GM19351 (cell line): ENCODE measurements around the gene TIMM17A.
"Not testable (repeated sequence)": the region's sequence is repeated elsewhere in the genome, so short reads cannot be mapped to it uniquely, and the experiment has no call there.

ENCODE experiments used
- ATAC-seq: cut with Tn5 transposase; IDR thresholded peaks from one replicate; pipeline ENCODE4 v1.9.1; 2021; ENCODE audit warnings: mild to moderate bottlenecking, moderate library complexity; ENCODE audit not compliant: unreplicated experiment

Gene TIMM17A

GRCh38 chr1:202014060-202014459 is 58.8 kb downstream of the TIMM17A start:
- ATAC-seq: no peak

GRCh38 chr1:202014915-202015661 is 59.8 kb downstream of the TIMM17A start:
- no peak for ATAC-seq

- ATAC-seq: no peak
Observed at GRCh38 chr1:202015662-202015937, 60.3 kb downstream of the TIMM17A start.

DNA sequence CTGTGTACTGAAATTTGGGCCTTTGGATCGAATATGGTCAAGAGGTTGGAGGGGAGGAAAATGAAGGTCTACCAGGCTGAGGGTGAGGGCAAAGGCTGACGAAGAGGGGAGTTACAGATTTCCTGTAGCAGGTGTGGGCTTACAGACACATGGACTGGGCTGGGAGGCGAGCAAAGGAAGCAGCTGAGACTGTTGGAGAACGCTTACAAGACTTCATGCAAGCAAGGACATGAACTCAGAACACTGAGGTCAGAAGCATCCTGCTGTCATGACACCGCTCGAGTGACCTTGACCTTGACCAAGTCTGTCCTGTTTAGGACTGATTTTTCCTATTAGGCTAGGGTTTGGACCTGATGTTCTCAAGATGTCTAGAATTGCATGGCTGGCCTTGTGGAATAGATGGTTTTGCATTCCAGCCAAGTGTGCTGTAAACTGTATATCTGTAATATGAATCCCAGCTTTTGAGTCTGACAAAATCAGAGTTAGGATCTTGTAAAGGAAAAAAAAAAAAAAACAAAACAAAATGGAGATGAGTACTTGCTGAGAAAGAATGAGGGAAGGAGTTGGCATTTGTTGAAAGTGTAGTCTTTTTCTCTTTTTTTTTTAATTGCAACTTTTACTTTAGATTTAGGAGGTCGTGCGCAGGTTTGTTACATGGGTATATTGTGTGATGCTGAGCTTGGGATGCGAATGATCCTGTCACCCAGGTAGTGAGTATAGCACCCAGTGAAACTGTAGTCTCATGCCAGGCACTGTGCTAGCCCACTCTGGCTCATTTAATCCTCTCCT is 60.9 kb downstream of the TIMM17A start:
- ATAC-seq: no peak

DNA sequence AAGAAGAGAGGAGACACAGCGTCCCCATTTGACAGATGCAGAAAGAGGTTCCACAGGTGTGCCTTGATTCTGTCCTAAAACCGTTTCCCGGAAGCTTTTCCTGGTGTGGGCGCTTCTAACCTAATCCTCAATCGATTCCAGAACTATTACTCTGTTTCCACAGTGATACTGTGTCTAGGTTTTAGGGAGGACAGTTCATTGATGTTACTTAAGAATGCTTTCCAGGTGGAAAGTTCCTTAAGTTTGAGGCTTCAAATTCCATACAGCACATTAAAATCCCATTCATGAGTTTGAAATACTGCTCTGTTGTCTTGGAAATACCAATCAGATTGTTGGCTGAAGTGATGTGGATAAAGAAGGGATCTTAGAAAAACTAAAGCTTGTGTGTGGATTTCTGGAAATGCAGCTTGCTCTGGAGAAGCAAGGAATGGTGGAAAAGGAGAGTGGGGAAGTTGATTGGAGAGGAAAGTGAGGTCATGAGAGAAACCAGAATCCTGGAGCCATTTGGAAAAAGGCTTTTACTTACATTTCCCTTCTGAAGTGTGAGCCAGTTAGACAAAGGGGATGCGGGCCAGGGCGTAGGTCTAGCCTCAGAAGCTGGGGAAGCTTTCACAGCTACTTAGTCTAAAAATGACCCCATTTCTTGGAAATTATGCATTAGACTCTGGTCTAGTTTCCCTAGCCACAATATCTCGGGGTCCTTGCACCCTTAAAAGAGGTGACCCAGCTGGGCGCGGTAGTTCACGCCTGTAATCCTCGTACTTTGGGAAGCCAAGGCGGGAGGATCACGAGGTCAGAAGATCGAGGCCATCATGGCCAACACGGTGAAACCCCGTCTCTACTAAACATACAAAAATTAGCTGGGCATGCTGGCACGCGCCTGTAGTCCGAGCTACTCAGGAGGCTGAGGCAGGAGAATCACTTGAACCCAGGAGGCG is 61.8 kb downstream of the TIMM17A start:
- ATAC-seq: no peak

GRCh38 chr1:202017749-202018467 is 62.6 kb downstream of the TIMM17A start:
- no peak for ATAC-seq

- ATAC-seq: no peak
Observed at GRCh38 chr1:202018468-202019234, 63.3 kb downstream of the TIMM17A start.

DNA sequence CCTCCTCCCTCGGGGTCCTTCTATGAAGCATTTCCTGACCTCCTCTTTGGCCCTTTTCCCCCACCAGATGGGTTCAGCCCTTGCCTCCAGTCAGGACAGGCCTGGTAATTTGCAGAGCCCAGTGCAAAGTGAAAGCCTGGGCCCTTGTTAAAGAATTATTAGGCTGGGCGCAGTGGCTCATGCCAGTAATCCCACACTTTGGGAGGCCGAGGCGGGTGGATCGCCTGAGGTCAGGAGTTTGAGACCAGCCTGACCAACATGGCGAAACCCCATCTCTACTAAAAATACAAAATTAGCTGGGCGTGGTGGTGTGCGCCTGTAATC is 63.9 kb downstream of the TIMM17A start:
- not testable (repeated sequence) for ATAC-seq
